Type B pancreatic cell (in vitro differentiated cells): ENCODE measurements around the gene STPG1. TPM values are rescaled to one million over a fixed set of nuclear protein-coding genes. Genes with fewer than 3 reads are reported as not detected.

Source experiments
- DNase-seq: peaks from one replicate; pipeline ENCODE4 v3.0.0; 2021; ENCODE audit warnings: mixed read lengths; ENCODE audit not compliant: unreplicated experiment; ENCODE audit errors: extremely low spot score
- H3K27ac Mint-ChIP-seq: 2 replicates; pipeline ENCODE4 v1.8.0; 2021; ENCODE audit warnings: mild to moderate bottlenecking, mixed read lengths
- H3K27me3 Mint-ChIP-seq: 2 replicates; pipeline ENCODE4 v1.8.0; 2021; ENCODE audit warnings: mixed read lengths
- H3K36me3 Mint-ChIP-seq: 2 replicates; pipeline ENCODE4 v1.8.0; 2021; ENCODE audit warnings: mixed read lengths
- H3K4me1 Mint-ChIP-seq: one replicate; pipeline ENCODE4 v1.8.0; 2021; ENCODE audit warnings: mixed read lengths; ENCODE audit not compliant: unreplicated experiment
- H3K4me3 Mint-ChIP-seq: 2 replicates; pipeline ENCODE4 v1.8.0; 2021; ENCODE audit warnings: mild to moderate bottlenecking, mixed read lengths
- H3K9me3 Mint-ChIP-seq: 2 replicates; pipeline ENCODE4 v1.8.0; 2021; ENCODE audit warnings: mixed read lengths
- total RNA-seq: library from RNA; stranded (reverse); gene quantifications from 2 replicates; pipeline ENCODE4 v1.2.1, GENCODE V29; 2021; ENCODE audit warnings: low replicate concordance
- TF ChIP-seq, protein P1 (sequence below): fragments of 200-600 bp; sonication (generic); conservative IDR thresholded peaks from 2 replicates; pipeline ENCODE4 v1.5.0; 2021; ENCODE audit warnings: antibody characterized with exemption, mild to moderate bottlenecking

The STPG1 gene
- total RNA-seq, 1 donor from 2014 or later: 8.7 TPM

DNA sequence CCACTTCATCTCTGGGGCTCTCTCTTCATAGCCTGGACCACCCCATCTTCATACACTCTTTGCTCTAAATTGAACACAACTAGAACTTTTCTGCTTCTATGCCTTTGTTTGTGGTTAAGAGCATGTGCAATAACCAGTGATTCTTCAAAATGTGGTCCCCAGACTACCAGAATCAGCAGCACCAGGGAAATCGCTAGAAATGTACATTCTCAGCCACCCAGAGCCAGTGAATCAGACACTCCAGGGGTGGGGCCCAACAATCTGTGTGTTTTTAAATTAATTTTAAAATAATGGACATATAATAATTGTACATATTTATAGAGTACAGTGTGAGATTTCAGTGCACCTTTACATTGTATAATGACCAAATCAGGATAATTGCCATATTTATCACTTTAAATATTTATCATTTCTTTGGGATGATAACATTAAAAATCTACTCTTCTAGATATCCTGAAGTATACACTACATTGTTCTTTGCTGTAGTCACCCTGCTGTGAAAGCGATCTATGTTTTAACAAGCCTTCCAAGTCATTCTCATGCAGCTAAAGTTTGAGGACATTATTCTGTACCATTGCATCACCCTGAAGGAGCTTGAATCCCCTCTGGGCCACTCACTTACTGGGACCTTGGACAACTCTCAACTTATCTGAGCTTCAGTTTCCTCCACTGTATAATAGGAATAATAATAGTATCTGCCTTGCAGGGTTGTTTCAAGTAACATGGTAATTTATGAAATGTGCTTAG lies 83.6 kb downstream of the STPG1 start:
- DNase-seq: no peak
- Mint-ChIP-seq H3K27ac (peak overlapping the region; percentile 92), H3K4me1 (peaks cover 14% of the 10 kb centered on the region), H3K4me3 (peak overlapping the region; percentile 9), H3K27me3 (peaks cover 3% of the 10 kb centered on the region), H3K9me3 (no peaks in the 10 kb centered on the region), H3K36me3 (peaks cover 15% of the 10 kb centered on the region)
- TF ChIP-seq, protein P1, sequence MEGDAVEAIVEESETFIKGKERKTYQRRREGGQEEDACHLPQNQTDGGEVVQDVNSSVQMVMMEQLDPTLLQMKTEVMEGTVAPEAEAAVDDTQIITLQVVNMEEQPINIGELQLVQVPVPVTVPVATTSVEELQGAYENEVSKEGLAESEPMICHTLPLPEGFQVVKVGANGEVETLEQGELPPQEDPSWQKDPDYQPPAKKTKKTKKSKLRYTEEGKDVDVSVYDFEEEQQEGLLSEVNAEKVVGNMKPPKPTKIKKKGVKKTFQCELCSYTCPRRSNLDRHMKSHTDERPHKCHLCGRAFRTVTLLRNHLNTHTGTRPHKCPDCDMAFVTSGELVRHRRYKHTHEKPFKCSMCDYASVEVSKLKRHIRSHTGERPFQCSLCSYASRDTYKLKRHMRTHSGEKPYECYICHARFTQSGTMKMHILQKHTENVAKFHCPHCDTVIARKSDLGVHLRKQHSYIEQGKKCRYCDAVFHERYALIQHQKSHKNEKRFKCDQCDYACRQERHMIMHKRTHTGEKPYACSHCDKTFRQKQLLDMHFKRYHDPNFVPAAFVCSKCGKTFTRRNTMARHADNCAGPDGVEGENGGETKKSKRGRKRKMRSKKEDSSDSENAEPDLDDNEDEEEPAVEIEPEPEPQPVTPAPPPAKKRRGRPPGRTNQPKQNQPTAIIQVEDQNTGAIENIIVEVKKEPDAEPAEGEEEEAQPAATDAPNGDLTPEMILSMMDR: no peak

DNA sequence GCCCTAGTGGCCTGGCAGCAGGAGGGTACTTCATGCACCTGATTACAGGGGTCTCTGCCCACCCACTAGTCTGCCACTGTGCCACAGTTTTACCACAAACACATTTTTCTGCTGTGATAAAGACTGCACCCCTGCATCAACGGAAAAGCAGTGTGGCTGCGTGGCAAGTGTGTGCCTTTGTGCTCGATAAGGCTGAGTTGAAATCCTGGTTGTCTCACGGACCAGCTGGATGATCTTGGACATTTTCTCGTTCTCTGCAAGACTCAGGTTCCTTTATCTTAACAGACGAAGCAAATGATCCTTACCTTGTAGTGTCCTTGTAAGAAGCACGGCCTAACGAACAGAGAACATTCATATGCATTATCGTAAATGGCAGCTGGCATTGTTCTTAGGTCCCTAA lies 84.3 kb downstream of the STPG1 start:
- TF ChIP-seq, protein P1: no peak
- peaks cover 15% of the 10 kb centered on the region for H3K36me3 Mint-ChIP-seq
- peaks cover 14% of the 10 kb centered on the region for H3K4me1 Mint-ChIP-seq
- DNase-seq: no peak
- peak overlapping the region; percentile 92 for H3K27ac Mint-ChIP-seq
- no peaks in the 10 kb centered on the region for H3K9me3 Mint-ChIP-seq
- peak overlapping the region; percentile 60 for H3K4me3 Mint-ChIP-seq
- H3K27me3 Mint-ChIP-seq: peaks cover 3% of the 10 kb centered on the region

DNA sequence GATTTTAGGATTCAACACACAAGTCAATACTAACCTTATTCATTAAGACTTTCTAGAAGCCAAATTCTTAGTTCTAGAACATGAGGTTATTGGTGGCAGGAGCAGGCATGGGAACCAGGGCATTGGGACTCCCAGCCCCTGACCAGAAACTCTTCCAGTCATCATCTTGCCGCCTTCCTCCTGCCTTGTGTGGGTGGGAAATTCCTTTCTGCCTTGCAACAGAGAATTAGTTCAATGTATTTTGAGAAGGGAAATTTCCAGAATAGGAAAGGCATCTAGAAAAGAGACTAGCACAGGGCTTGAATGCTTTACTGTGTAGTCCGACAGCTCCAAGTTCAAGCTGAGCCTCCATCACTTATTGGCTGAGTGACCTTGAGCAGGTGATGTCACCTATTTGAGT lies 85.7 kb downstream of the STPG1 start:
- H3K27ac Mint-ChIP-seq: peak overlapping the region; percentile 92
- peaks cover 13% of the 10 kb centered on the region for H3K27me3 Mint-ChIP-seq
- H3K4me1 Mint-ChIP-seq: peaks cover 10% of the 10 kb centered on the region
- TF ChIP-seq, protein P1: no peak
- DNase-seq: no peak
- peaks cover 15% of the 10 kb centered on the region for H3K36me3 Mint-ChIP-seq
- no peaks in the 10 kb centered on the region for H3K9me3 Mint-ChIP-seq
- H3K4me3 Mint-ChIP-seq: peak overlapping the region; percentile 48

DNA sequence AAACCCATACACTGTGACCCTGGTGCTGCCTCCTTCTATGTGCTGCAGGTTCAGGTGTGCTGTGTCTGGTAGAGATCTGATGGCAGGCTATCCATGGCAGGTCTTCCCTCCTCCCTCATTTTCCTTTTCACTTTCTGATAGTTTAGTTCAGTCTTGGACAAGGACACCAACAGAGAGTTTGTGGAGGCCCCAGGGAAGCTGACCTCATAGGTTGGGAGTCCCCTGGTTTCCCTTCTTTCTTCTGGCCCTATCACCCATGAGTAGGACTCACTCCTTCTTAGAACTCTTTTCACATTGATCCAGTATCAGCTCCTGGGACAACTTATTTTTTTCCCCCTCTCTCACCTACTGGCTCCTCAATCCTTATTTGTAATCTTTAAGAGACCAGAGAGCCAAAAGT lies 86.1 kb downstream of the STPG1 start:
- DNase-seq: no peak
- H3K27me3 Mint-ChIP-seq: peaks cover 16% of the 10 kb centered on the region
- H3K4me1 Mint-ChIP-seq: peaks cover 10% of the 10 kb centered on the region
- peaks cover 15% of the 10 kb centered on the region for H3K36me3 Mint-ChIP-seq
- H3K9me3 Mint-ChIP-seq: no peaks in the 10 kb centered on the region
- peak overlapping the region; percentile 48 for H3K4me3 Mint-ChIP-seq
- TF ChIP-seq, protein P1: no peak
- H3K27ac Mint-ChIP-seq: peak overlapping the region; percentile 92

DNA sequence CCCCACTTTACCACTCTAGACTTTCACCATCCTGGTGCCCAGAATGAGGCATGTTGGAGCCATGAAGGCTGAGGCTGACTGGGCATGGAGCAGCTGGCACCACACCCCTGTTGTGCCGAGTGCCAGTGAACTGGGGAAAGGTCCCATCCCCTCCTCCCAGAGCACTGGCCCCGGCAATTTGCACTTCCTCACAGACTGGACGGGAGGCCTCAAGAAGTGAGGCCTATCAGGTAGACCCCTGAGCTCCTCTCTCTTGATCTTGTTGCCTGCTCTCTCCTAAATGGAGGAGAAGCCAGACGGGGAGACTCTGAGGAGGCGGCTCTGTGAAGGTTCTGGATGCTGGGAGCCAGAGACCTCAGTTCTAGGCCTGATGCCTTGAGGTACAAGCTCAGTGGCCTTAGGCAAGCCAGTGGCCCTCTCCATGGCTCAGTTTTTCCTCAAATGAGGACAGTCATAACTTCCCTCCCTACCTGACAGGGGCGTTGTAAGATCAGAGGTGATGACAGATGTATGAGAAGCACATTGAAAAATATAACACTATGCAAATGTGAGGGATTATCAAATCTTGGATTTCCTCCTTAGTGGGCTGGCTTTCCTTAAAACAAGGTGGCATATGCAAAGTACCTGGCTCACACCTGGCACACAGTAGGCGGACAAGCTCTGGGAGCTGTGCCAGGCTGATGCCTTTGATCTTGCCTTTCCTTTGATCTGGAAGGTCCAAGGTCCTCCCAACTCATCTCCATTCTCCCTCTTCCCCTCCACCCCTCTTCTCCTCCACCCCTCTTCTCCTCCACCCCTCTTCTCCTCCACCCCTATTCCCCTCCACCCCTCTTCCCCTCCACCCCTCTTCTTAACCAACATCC lies 87.8 kb downstream of the STPG1 start:
- Mint-ChIP-seq H3K27me3 (peaks cover 27% of the 10 kb centered on the region), H3K4me1 (peaks cover 17% of the 10 kb centered on the region), H3K27ac (peak overlapping the region; percentile 92), H3K9me3 (no peaks in the 10 kb centered on the region), H3K4me3 (peak overlapping the region; percentile 52), H3K36me3 (peaks cover 4% of the 10 kb centered on the region)
- DNase-seq: no peak
- TF ChIP-seq, protein P1: no peak
